ENCODE results near the gene RNF121.
"Not testable (repeated sequence)": the region's sequence is repeated elsewhere in the genome, so short reads cannot be mapped to it uniquely, and the experiment has no call there.

RNF121 gene

DNA sequence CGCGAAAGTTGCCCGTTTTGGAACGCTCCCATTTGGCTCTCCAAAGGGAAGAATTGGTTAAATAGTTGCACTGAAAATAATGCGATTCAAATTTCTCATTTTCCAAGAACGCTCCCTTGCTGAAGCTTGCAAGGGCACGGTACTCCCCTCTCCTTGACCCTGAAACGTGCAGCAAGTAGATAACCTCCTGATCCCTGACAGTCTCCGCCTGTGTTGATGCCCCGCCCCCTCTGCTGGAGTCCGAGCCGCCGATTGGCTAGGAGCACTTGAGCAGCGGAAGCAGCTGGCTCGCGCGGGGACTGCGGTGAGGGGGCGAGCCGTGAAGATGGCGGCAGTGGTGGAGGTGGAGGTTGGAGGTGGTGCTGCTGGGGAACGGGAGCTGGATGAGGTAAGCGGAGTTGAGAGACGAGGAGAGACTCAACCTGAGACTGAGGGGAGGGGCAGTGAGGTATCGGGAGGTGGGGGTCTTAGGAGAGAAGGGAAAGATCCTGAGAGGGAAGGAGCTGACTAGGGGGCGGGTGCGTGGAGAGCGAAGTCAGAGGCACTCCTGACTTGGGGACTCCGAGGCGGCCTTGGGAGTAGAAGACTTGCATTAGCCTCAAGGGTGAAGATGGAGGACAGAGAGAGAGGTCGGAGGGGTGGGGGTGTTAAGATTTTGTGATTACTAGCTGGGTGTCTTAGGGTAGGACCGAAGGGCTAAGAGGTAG is at the start of gene RNF121:
Gene RNF121, plus strand, starts transcription at position 310 of the 707 bp plus-strand sequence. Its CDS starts 16 bp downstream, at position 326.
- peak; percentile 94 for DNase-seq

DNA sequence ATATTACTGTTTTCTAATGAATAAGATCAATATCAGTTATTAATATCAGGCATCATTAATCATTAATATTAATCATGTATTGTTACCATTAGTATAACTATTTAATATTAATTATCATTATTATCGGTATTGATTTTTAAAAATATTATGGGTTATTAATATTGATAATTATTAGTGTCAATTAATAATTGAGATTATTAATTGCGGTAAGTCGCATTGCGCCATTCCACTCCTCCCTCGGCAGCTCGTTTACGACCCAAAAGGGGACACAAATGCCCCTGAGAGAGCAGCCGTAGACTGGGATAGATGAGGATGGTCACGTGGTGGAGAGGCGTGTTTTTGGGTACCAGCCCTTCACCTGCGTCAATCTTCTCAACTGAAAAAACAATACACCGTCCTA is 43.0 kb upstream of the RNF121 start:
- not testable (repeated sequence) for DNase-seq

DNA sequence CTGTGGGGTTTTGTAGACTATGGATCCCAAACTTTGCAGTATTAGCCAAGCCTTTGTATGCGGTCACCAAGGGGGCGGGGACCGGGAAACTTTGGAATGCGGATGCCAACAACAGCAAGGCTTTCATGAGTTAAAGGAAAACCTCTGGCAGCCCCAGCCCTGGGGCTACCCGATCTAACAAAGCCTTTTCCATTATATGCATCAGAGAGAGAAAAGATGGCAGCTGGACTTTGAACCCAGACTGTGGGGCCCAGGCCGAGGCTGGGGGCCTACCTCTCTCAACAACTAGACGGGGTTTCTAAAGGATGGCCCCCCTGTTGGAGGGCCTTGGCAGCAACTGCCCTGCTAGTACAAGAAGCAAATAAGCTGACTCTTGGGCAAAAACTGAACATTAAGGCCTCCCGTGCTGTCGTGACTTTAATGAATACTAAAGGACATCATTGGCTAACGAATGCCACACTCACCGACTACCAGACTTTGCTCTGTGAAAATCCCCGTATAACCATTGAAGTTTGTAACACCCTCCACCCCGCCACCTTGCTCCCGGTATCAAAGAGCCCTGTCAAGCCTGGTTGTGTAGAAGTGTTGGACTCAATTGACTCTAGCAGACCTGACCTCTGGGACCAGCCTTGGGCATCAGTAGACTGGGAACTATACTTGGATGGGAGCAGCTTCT is 40.4 kb upstream of the RNF121 start:
- DNase-seq: not testable (repeated sequence)

DNA sequence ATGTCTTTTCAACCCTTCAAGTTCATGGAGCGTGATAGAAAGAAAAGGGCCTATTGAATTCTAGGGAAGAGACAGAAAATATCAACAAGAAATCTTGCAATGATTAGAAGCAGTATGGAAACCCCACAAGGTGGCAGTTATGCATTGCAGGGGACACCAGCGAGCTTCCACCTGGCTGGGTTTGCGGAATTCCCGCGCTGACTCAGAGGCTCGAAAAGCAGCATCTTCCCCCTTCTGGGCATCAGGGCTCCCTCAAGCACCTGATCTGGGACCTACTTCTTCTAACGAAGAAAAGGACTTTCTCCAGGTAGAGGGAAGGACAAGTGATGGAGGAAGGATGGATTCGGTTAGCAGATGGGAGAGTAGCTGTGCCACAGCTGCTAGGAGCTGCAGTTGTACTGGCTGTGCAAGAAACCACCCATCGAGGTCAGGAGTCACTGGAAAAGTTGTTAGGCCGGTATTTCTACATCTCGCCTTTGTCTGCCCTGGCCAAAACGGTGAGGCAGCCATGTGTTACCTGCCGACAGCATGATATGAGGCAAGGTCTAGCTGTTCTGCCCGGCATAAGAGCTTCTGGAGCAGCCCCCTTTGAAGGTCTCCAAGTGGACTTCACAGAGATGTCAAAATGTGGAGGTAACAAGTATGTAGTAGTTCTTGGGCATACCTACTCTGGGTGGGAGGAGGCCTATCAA is 39.5 kb upstream of the RNF121 start:
- not testable (repeated sequence) for DNase-seq

DNA sequence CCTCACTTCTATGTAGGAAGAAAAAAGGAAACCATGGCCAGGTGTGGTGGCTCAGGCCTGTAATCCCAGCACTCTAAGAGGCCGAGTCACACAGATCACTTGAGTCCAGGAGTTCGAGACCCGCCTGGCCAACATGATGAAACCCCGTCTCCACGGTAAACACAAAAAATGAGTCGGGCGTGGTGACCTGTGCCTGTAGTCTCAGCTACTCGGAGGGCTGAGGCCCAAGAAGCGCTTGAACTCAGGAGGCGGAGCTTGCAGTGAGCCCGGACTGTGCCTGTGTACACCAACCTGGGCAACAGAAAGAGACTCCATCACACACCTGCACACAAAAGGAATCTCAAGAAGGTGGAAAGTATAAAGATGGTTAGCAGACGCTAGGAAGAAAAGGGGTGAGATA is 32.9 kb upstream of the RNF121 start:
- DNase-seq: no peak

DNA sequence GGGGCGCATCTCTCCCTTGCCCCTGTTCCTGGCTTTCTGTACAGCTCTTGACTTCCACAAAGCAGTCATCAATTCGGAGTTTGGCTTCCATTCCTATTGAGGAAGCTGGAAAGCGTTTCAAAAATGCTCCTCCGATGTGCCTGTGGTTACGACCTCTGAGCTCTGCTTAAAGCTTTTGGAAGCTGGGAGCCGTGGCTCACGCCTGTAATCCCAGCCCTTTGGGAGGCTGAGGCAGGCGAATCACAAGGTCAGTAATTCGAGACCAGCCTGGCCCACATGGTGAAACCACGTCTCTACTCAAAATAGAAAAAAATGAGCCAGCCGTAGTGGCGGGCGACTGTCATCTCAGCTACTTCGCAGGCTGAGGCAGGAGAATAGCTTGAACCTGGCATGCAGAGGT is 27.7 kb upstream of the RNF121 start:
- DNase-seq: not testable (repeated sequence)

DNA sequence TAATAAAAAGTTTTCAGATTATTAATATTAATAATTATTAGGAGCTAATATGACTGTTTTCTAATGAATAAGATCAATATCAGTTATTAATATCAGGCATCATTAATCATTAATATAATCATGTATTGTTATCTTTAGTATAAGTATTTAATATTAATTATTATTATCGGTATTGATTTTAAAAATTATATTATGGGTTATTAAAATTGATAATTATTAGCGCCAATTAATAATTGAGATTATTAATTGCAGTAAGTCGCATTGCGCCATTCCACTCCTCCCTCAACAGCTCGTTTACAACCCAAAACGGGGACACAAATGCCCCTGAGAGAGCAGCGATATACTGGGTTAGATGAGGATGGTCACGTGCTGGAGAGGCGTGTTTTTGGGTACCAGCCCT is 20.6 kb upstream of the RNF121 start:
- DNase-seq: no peak

DNA sequence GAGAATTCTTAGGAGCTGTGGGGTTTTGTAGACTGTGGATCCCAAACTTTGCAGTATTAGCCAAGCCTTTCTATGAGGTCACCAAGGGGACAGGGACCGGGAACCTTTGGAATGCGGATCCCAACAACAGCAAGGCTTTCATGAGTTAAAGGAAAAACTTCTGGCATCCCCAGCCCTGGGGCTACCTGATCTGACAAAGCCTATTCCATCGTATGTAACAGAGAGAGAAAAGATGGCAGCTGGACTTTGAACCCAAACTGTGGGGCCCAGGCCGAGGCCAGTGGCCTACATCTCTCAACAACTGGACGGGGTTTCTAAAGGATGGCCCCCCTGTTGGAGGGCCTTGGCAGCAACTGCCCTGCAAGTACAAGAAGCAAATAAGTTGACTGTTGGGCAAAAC is 18.1 kb upstream of the RNF121 start:
- not testable (repeated sequence) for DNase-seq

DNA sequence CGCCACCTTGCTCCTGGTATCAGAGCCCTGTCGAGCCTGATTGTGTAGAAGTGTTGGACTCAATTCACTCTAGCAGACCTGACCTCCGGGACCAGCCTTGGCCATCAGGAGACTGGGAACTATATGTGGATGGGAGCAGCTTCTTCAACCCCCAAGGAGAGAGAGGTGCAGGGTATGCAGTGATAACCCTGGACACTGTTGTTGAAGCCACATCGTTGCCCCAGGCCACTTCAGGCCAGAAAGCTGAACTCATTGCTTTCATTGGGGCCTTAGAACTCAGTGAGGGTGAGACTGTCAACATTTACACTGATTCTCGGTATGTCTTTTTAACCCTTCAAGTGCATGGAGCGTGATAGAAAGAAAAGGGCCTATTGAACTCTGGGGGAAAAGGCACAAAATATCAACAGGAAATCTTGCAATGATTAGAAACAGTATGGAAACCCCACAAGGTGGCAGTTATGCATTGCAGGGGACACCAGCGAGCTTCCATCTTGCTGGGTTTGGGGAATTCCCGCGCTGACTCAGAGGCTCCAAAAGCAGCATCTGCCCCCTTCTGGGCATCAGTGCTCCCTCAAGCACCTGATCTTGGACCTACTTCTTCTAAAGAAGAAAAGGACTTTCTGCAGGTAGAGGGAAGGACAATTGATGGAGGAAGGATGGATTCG is 17.4 kb upstream of the RNF121 start:
- DNase-seq: not testable (repeated sequence)

DNA sequence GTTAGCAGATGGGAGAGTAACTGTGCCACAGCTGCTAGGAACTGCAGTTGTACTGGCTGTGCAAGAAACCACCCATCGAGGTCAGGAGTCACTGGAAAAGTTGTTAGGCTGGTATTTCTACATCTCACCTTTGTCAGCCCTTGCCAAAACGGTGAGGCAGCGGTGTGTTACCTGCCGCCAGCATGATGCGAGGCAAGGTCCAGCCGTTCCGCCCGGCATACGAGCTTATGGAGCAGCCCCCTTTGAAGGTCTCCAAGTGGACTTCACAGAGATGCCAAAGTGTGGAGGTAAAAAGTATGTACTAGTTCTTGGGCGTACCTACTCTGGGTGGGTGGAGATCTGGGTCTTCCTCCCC is 16.9 kb upstream of the RNF121 start:
- not testable (repeated sequence) for DNase-seq

DNA sequence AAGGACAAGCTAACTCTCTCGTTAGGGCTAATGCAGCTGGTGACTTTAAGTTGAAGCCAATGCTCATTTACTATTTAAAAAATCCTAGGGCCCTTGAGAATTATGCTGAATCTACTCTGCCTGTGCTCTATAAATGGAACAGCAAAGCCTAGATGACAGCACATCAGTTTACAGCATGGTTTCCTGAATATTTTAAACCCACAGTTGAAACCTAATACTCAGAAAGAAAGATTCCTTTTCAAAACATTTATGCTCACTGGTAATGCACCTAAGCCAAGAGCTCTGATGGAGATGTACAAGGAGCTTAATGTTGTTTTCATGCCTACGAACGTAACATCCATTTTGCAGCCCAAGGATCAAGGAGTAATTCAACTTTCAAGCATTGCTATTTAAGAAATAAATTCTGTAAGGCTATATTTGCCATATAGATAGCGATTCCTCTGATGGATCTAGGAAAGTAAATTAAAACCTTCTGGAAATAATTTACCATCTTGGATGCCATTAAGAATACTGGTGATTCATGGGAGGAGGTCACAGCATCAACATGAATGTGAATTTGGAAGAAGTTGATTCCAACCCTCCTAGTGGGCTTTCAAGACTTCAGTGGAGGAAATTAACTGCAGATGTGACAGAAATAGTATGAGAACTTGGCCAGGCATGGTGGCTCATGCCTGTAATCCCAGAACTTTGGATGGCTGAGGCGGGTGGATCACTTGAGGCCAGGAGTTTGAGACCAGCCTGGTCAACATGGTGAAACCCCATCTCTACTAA is 14.9 kb upstream of the RNF121 start:
- no peak for DNase-seq

DNA sequence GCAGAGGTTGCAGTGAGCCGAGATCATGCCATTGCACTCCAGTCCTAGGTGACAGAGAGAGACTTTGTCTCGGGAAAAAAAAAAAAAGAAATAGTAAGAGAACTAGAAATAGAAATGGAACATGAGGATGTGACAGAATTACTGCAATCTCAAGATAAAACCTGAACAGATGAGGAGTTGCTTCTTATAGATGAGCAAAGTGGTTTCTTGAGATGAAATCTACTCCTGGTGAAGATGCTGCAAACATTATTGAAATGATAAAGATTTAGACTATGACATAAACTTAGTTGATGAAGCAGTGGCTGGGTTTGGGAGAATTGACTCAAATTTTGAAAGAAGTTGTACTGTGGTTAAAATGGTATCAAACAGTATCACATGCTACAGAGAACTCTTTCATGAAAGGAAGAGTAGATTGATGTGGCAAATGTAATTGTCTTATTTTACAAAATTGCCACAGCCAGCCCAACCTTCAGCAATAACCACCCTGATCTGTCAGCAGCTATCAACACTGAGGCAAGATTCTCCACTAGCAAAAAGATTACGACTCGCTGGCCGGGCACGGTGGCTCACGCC is 14.1 kb upstream of the RNF121 start:
- DNase-seq: no peak

DNA sequence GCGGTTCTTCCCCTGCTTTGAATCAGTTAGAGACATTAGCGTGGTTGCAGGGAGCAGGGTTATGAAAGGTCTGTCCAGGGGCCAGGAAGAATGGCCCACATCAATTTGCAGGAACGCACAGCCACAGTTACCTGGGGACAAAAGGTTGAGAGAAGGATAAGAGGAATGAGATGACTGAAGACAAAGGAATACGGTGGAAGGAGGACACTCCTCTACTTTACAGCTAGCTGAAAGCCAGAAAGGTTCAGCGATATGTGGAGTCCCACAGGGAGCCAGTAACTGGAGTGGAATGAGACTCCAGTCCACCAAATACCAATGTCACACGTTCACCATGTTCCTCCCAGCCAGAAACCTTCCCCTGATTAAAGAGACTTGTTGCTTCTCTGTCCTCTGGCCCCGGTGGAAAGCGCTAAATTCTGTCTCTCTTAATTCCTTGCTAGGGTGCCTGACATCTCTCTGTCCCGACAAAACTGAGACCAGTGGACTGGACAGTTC is 11.2 kb upstream of the RNF121 start:
- no peak for DNase-seq

DNA sequence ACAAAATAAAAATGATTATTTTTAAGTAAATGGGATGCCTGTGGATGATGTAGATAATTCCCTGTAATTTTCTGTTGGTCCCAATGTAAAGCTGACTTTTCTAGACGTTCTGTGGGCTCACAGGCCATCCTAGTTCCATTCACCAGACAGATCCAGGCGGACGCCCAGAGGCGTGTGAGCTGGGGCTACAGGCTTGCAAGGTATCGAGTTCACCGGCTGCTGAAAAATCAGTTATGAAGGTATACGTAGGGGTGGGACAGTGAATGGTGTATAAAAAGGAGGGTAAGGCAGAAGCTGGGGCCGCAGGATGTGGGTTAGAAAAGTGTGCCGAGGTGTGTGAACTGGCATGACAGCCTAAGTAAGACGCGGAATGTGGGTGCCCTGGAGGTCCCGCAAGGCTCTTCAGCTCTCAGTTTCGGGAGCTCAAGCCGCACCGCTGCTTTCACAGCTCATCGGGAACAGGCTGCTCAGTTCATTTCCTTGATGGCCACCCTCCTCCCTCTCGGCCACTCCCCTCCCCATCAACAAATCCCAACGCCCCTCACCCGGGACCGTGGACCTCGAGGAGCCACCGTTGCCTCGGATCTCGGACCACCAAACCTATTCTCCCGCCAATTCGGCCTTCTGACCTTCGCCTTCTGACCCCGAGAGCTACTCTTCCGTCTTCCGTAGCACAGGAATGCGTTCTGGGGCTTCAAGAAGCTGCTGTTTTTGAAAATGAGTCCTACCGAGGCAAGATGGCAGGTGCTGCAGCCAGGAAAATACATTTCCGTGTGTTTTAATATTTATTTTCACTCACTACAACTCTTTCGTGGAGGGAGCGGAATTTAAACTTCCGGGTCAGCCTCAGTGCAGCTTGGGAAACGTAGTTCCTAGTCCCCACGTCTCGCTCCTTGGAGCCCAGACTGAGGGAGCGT is 768 bp upstream of the RNF121 start, which contains the start of gene XNDC1N:
Gene XNDC1N, minus strand, starts transcription at position 775 of the 917 bp plus-strand sequence. CDS start 5,241 bp downstream, outside the sequence.
- peak; percentile 74 for DNase-seq

DNA sequence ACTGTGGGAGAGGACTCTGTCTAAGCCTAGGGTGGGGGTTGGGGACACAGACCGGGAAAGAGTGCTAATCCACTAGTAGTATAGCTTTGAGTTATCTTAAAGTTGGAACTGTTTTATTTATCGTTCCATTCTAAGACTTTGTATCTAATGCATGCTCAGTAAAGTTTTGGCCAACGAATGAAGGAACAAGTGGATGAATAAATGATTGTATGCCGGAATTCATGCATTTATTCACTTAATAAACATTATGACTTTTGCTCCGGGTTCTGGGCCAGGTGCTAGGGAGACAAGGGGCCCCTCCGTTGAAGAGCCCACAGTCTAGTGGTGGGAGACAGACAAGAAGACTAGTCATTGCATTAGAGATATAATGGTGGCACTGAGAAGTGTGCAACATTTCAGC is 645 bp downstream of the RNF121 start:
- DNase-seq: no peak

DNA sequence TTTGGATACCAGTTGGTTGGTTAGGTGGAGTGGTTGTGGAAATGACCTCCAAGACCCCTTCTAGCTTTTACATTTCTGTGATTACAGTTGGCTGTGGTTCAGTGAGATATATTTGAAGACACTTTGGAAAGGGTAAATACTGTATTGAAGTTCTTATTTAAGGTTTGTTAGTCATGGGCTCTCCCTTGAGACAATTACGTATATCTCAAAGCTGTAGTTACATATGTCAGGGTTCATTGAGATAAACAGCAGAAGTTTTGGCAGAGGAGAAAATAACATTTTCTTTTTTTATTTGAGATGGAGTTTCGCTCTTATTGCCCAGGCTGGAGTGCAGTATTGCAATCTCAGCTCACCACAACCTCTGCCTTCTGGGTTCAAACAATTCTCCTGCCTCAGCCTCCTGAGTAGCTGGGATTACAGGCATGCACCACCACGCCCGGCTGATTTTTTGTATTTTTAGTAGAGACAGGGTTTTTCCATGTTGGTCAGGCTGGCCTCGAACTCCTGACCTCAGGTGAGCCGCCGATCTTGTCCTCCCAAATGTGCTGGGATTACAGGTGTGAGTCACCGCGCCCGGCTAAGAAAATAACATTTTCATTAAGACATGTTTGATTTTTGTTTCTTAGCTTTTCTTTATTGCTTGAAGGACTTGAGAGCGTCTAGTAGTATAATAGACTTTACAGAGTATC is 1.9 kb downstream of the RNF121 start:
- no peak for DNase-seq

DNA sequence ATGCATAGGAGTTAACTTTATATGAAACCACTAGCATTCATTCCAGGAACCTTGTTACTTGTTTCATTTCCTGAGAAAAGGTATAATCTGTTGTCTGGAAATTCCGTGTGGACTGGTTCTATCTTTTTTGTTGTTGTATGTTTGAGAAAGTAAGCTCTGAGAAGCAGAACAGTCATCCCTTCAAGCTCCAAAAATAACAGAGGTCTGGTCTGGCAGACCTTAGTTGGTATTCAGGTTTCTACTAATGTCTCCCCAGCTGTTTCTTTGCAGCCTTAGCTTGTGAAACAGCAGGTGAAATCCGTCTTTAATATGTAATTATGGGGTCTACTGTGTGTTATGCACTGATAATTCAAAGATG is 2.4 kb downstream of the RNF121 start:
- DNase-seq: no peak

DNA sequence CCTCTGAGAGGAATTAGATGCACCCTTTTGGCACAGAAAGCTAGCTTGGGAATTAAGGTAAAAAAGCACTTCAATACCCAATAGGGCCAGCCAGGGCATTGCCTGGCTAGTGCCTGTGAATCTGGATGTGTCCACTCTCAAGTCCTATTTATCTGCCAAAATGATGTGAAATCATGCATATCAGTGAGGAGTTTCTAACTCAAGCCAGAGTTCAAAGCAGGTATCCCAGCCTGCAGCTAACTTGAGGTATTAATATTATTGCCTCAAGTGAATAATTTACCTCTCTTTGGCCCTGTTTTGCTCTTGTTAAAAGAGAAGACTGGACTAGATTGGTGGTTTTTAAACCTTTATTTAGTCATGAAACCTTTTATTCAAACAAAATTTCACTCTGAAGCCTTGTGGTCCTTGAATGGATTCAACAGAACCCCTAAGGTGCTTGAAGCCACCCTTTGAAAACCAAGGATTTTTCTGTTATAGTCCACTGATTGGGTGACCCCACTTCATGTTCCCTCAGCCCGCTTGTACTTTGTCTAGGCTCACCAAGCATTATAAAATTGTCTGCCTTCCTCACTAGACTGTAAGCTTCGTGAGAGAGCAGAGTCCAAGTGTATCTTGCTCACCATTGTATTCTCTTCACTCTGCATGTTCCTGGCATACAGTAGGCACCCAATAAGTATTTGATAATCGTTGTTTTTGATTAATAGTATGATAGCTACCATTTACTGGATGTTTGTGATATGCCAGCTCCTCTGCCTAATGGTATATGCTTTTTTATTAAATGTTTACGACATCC is 4.5 kb downstream of the RNF121 start:
- no peak for DNase-seq

DNA sequence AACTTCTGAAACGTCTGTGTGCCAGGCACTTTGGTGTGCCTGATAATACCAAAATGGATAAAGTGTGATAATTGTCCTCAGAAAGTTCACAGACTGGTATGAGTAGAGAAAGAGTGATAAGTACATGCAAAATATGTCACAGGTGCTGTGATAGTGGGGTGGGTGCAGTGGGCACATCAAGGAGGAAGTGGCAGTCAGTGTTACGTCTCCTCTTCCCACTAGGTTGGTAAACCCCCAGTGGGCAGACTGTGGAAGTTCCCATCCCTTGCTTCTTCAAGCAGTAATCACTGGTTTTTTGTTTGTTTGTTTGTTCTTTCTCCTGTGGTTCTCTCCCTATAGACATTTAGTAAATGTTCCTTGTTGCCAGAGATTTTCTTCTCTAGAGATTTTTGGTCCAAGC is 5.4 kb downstream of the RNF121 start:
- DNase-seq: no peak

All from NCI-H2107 (cell line).